Measurements from ENCODE around the gene TBC1D22B.

GRCh38 chr6:37241775-37242428 is 15.7 kb upstream of the TBC1D22B start:
- TF ChIP-seq POLR2A (IDR thresholded peaks at IDR 0.05): no peak
- no peak for TF ChIP-seq CTCF (IDR thresholded peaks at IDR 0.05)
